Neural cell (in vitro differentiated cells): ENCODE measurements around the gene SPAG8. TPM values are rescaled to one million over a fixed set of nuclear protein-coding genes. Genes with fewer than 3 reads are reported as not detected.

Experiments used
- H2AFZ ChIP-seq: fragments of 200-600, 300-800 bp; sonication (generic), shearing (Covaris generic); 2 replicates; pipeline ENCODE4 v1.6.0; 2014; ENCODE audit warnings: low read depth, mild to moderate bottlenecking, antibody characterized with exemption, low read length, moderate library complexity
- H3F3A ChIP-seq: fragments of 200-600 bp; shearing (Covaris generic); 2 replicates; pipeline ENCODE4 v1.6.1; 2016; ENCODE audit warnings: mild to moderate bottlenecking, moderate library complexity, mixed read lengths, antibody characterized with exemption, low read length; ENCODE audit not compliant: insufficient read depth, poor library complexity, severe bottlenecking
- H3K27ac ChIP-seq: fragments of 200-600, 300-800 bp; sonication (generic), shearing (Covaris generic); 2 replicates; pipeline ENCODE4 v1.5.1; 2014; ENCODE audit warnings: mild to moderate bottlenecking, low read length, moderate library complexity
- H3K27me3 ChIP-seq: fragments of 300-800, 200-600 bp; sonication (generic), shearing (Covaris generic); 2 replicates; pipeline ENCODE4 v1.6.0; 2014; ENCODE audit warnings: mild to moderate bottlenecking, low read depth, low read length, moderate library complexity; ENCODE audit not compliant: insufficient read depth
- H3K36me3 ChIP-seq: fragments of 300-800, 200-600 bp; sonication (generic), shearing (Covaris generic); 2 replicates; pipeline ENCODE4 v1.5.1; 2014; ENCODE audit warnings: mild to moderate bottlenecking, antibody characterized with exemption, low read length, moderate library complexity; ENCODE audit not compliant: insufficient read depth
- H3K4me2 ChIP-seq: fragments of 300-800, 200-600 bp; sonication (generic), shearing (Covaris generic); 2 replicates; pipeline ENCODE4 v1.6.0; 2014; ENCODE audit warnings: mild to moderate bottlenecking, low read length
- H3K4me3 ChIP-seq: fragments of 300-800, 200-600 bp; sonication (generic), shearing (Covaris generic); 2 replicates; pipeline ENCODE4 v1.5.1; 2014; ENCODE audit warnings: mild to moderate bottlenecking, low read length, moderate library complexity
- H3K79me2 ChIP-seq: fragments of 200-600 bp; shearing (Covaris generic); replicated peaks from 2 replicates; pipeline ENCODE4 v1.6.0; 2014; ENCODE audit warnings: mild to moderate bottlenecking, low read length, moderate library complexity; ENCODE audit not compliant: insufficient read depth
- H3K9ac ChIP-seq: fragments of 300-800, 200-600 bp; sonication (generic), shearing (Covaris generic); 2 replicates; pipeline ENCODE4 v1.6.1; 2016; ENCODE audit warnings: mild to moderate bottlenecking, low read length, mixed read lengths
- H3K9me2 ChIP-seq: fragments of 200-600 bp; shearing (Covaris generic); 2 replicates; pipeline ENCODE4 v1.6.1; 2016; ENCODE audit warnings: mild to moderate bottlenecking, low read length, mixed read lengths; ENCODE audit not compliant: insufficient read depth
- H3K9me3 ChIP-seq: fragments of 200-600, 300-800 bp; sonication (generic), shearing (Covaris generic); 2 replicates; pipeline ENCODE4 v1.6.1; 2016; ENCODE audit warnings: mild to moderate bottlenecking, mixed run types, low read length, moderate library complexity, mixed read lengths
- H4K20me1 ChIP-seq: fragments of 200-600 bp; shearing (Covaris generic); 2 replicates; pipeline ENCODE4 v1.6.1; 2016; ENCODE audit warnings: mild to moderate bottlenecking, mixed run types; ENCODE audit not compliant: insufficient read depth
- CTCF ChIP-seq: fragments of 450-650 bp; IDR thresholded peaks from 2 replicates; pipeline ENCODE4 v1.5.1; 2014; ENCODE audit warnings: antibody characterized with exemption, mild to moderate bottlenecking, moderate library complexity; ENCODE audit not compliant: poor library complexity, severe bottlenecking
- EP300 ChIP-seq: fragments of 450-650 bp; conservative IDR thresholded peaks from 2 replicates; pipeline ENCODE4 v1.6.1; 2014; ENCODE audit warnings: antibody characterized with exemption, mild to moderate bottlenecking, moderate library complexity; ENCODE audit not compliant: poor library complexity, severe bottlenecking
- EZH2 ChIP-seq: fragments of 200-600, 300-800 bp; shearing (Covaris generic), sonication (generic); IDR thresholded peaks from 2 replicates; pipeline ENCODE4 v1.6.1; 2014; ENCODE audit warnings: antibody characterized with exemption, low read length, borderline replicate concordance, mild to moderate bottlenecking; ENCODE audit not compliant: insufficient read depth, poor library complexity, severe bottlenecking
- POLR2AphosphoS5 ChIP-seq: IDR thresholded peaks from 2 replicates; pipeline ENCODE4 v1.6.1; 2012
- RAD21 ChIP-seq: fragments of 450-650 bp; conservative IDR thresholded peaks from 2 replicates; pipeline ENCODE4 v1.6.1; 2014; ENCODE audit warnings: antibody characterized with exemption, mild to moderate bottlenecking, moderate library complexity
- REST ChIP-seq: IDR thresholded peaks from 2 replicates; pipeline ENCODE4 v1.6.1; 2012; ENCODE audit warnings: borderline replicate concordance
- SMC3 ChIP-seq: fragments of 450-650 bp; conservative IDR thresholded peaks from 2 replicates; pipeline ENCODE4 v1.6.1; 2014; ENCODE audit warnings: antibody characterized with exemption, mild to moderate bottlenecking, moderate library complexity; ENCODE audit not compliant: poor library complexity
- TAF1 ChIP-seq: IDR thresholded peaks from 2 replicates; pipeline ENCODE4 v1.6.1; 2012; ENCODE audit warnings: low read depth
- polyA plus RNA-seq: library from polyadenylated mRNA; depleted of rRNA; stranded (reverse); fragments of >200 nt; gene quantifications from 2 replicates; pipeline ENCODE4 v1.2.3, GENCODE V29; 2014

The SPAG8 gene
- polyA plus RNA-seq, 1 donor from 2014 or later = 2.9 TPM

GRCh38 chr9:35856206-35856605 is 44.1 kb upstream of the SPAG8 start:
- Histone ChIP-seq H3K27me3 (no peaks in the 10 kb centered on the region), H3K9me3 (no peaks in the 10 kb centered on the region), H4K20me1 (no peaks in the 10 kb centered on the region), H3K36me3 (no peaks in the 10 kb centered on the region), H3K9ac (no peak overlapping the region), H2AFZ (no peak overlapping the region), H3K79me2 (no peaks in the 10 kb centered on the region), H3F3A (no peaks in the 10 kb centered on the region), H3K27ac (no peak overlapping the region), H3K4me3 (no peak overlapping the region), H3K4me2 (no peak overlapping the region), H3K9me2 (no peaks in the 10 kb centered on the region)
- TF ChIP-seq TAF1 (no peak), EZH2 (no peak), EP300 (no peak), REST (no peak), POLR2AphosphoS5 (no peak)

GRCh38 chr9:35854091-35854762 is 42.2 kb upstream of the SPAG8 start:
- Histone ChIP-seq H4K20me1 (no peaks in the 10 kb centered on the region), H3K9ac (no peak overlapping the region), H3F3A (no peaks in the 10 kb centered on the region), H3K4me3 (no peak overlapping the region), H3K79me2 (no peaks in the 10 kb centered on the region), H3K27ac (no peak overlapping the region), H3K36me3 (peaks cover 5% of the 10 kb centered on the region), H3K4me2 (no peak overlapping the region), H3K9me2 (no peaks in the 10 kb centered on the region), H2AFZ (no peak overlapping the region), H3K27me3 (no peaks in the 10 kb centered on the region), H3K9me3 (no peaks in the 10 kb centered on the region)
- TF ChIP-seq TAF1 = no peak
- no peak for TF ChIP-seq EZH2
- no peak for TF ChIP-seq EP300
- no peak for TF ChIP-seq RAD21
- TF ChIP-seq POLR2AphosphoS5 = no peak
- no peak for TF ChIP-seq CTCF
- TF ChIP-seq REST = no peak
- no peak for TF ChIP-seq SMC3
